NCI-H2081 (cell line): ENCODE measurements around the gene HDHD5.

Experiments used
- DNase-seq, 2 experiments: peaks; one replicate each; lab custom pipeline; 2025; lab: John Stamatoyannopoulos, UW

The HDHD5 gene

DNA sequence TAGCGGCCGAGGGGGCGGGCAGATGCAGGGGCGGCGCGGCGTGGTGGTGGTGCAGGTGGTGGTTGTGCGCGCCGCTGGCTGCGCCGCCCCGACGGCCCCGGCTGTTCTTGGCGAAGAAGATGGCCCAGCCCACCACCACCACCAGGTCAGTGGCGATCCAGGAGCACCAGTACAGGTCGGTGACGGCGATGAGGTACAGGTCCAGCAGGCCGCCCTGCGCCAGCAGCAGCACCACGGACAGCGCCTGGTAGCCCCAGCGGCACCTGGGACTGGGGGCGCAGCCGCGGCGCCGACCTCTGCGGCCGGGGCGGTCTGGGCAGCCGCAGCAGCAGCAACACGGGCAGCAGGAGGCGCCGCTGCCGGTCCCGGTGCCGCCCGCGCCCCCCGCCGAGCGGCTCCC is 38.8 kb downstream of the HDHD5 start:
- DNase-seq: no peak

DNA sequence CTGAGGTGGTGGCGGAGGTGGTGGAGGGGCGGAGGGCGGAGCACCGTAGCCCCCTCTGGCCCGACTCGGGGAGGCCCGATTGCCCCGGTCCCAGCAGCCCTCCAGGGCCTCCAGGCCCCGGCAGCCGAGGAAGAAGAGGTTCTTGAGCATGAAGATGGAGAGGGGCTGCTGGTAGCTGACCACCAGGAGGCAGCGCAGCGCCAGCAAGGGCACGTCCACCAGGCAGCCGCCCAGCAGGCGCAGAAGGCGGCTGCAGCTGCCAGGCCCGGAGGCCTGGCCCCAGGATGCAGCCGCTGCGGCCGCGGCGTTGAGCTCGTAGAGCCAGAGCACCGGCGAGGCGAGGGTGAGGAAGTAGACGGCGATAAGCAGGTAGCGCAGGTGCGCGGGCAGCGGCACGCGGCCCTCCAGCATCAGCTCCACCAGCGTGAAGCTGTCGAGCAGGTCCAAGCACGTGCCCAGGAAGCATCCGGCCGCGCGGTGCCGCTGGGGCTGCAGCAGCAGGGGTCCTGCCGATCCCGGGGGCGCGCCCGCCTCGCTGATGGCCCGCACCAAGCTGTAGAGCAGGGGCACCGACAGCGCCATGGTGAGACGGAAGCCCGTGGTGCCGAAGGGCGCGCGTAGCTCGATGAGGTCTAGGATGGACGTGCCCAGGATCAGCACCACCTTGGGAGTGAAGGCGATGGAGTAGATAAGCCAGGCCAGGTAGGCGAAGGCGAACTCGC is 39.4 kb downstream of the HDHD5 start:
- DNase-seq: no peak

- no peak for DNase-seq
Measured at GRCh38 chr22:17118342-17118741, 40.7 kb downstream of the HDHD5 start.

GRCh38 chr22:17117890-17118289 is 41.2 kb downstream of the HDHD5 start:
- DNase-seq: no peak

DNA sequence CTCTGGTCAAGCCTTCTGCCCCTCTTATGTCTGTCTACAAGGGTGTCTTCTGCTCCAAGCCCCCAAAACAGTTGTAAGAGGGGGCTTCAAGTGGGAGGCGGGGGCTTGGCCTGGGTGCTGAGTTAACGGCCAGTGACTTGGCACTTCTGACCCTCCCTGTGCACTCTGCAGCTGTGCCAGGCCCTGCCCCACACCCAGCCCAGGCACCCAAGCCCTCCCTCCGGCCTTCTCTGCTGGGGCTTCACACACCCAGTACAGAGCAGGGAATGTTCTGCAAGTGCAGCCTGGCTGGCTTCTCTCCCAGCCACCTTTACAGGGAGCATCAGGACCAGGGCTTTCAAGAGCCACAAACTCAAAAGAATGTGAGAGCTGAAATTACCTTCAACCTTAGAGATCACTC is 41.7 kb downstream of the HDHD5 start:
- no peak for DNase-seq

DNA sequence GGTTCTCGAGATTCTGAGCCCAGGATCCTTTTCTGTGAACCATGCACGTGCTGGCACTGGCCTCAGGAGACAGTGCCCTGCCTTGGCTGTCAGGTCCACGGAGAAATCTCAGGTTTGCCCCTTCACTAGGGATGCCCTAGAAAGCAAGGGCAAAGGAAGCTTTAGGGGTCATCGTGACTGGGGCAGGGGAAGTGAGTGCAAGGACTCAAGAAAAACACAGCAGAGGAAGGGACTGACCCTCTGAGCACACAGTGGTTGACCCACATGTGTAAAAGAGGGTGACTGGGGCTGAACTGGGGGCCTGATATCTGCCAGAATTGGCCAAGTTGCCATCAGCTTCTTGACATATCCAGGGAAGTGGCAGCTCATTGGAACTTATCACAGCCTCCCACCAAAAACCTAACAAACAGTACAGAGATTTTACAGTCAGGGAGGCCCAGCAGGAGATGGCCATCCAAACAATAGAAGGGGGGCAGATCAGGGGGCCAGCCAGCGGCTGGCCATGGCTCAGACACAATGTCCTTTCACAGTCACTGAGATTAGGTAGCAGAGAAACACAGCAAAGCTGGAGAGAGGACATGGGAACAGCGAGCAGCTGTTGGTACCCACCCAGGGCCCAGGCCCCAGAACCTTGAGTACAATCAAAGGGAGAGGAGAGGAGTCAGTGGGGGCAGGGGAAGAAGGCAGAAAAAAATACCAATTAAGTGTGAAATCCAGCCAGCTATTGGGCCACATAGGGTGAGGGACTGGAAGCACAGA is 42.3 kb downstream of the HDHD5 start:
- DNase-seq: no peak

DNA sequence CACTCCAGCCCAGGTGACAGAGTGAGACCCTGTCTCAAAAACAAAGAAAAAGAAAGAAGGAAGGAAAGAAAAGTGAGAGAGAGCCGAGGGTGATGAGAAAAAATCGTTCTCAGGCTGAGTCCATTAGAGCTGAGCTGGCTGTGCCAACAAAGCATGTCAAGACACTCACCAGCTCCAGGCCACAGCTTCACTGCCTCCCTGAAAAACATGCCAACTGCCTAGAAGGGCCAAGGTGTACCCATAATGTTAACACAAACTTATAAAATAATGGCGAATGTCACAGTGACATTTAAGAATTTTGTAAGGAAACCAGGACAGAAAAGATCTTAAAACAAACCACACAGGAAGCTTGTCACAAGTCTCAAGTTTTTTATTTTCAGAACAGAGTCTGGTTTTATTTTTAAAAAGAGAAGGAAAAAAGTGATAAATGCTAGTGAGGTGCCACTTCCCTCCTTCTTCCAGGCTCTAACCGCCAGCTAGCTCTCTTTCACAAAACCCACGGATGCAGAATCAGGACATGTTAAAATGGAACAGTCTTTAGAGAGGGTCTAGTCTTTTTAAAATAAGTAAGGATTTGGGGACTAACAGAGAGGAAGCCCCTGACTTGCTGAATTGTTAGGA is 43.0 kb downstream of the HDHD5 start:
- DNase-seq: no peak

DNA sequence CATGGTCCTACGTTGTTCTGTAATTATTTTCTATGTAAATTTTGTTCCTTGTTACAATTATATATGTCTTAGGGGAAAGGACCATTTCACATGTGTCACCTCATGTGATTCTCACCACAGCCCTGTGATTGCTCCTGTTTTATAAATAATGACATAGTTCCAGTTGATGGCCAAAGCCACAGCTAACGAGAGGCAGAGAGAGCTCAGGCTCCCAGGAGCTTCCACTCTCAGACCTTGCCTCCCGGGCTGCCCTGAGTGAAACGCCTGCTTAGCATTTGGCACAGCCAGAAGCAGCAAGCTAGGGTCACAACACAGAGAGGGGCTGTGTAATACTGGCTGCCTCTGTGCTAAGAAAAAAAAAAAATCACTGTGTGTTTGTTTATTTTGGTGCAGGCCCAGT is 43.8 kb downstream of the HDHD5 start:
- no peak for DNase-seq

GRCh38 chr22:17114898-17115235 is 44.2 kb downstream of the HDHD5 start:
- DNase-seq: no peak

GRCh38 chr22:17114173-17114897 is 44.7 kb downstream of the HDHD5 start:
- no peak for DNase-seq

DNA sequence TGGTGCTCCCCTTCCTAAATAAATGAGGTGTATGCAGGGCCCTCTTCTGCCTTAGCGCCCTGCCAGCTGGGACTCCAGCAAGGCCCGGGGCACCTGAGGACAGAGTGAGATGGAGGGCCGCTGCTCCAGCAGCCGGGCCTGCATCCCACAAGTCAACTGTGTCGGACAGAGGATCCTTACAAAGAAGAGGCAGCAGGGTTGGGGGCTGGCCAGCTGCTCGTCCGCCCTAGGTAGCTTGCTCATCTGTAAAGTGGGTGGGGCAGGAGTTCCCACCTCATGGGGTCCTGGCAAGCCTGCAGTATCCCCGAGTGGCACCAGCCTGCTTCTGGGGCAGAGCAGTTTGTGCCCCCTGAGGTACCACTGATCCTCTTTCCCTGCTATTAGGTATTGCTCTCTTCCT is 45.5 kb downstream of the HDHD5 start:
- no peak for DNase-seq

DNA sequence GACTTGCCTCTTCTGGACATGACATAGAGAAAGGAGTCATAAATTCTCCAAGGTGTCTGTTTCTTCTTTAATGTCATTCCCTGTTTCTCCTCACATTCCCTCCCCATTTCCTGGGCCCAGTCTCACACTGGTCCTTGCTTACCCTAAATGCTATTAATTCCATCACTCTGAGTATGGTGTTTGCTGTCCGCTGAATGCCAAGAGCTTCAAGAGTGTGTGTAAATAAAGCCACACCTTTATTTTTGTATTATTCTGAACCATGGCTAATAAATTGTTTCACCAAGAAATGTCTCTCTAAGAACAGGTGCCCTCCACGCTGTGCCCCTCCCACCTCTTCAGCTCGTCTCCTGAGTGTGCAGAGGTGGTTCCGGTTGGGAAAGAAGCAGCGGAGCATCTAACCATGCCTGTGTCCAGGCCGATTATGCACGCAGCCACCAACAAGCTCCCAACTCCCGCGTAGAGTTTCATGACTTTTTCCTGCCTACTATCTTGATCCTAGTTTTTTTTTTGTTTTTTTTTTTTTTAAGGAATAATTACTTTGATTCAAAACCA is 46.5 kb downstream of the HDHD5 start:
- DNase-seq: no peak

DNA sequence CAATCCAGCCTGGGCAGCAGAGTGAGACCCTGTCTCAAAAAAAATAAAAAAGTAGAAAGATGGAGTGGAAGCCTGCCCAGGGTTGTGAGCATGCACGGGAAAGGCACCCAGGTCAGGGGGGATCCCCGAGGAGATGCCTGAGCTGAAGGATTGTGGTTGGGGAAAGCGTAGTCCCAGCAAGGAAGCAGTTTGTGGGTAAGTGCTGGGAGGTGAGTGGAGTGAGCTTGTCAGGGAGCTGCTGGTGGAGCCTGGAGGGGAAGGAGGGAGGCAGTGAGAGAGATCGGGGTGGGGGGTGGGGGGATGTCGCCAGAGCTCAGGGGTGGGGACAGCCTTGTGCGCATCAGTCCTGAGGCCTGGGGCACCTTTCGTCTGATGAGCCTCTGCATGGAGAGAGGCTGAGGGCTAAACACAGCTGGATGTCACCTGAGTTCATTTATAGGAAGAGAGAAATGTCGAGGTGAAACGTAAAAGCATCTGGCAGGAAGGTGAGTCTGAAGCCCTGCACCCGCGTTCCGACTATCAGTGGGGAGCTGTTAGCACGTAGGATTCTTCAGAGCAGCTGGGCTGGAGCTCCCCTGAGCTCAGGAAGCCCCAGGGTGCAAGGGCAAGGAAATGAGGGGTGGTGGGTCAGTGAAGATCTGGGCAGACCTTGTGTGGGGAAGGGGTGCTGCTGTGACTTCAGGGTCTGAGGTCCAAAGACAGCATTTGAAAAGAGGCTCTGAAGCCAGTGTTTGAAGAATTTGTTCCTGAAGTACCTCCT is 48.1 kb downstream of the HDHD5 start:
- no peak for DNase-seq

DNA sequence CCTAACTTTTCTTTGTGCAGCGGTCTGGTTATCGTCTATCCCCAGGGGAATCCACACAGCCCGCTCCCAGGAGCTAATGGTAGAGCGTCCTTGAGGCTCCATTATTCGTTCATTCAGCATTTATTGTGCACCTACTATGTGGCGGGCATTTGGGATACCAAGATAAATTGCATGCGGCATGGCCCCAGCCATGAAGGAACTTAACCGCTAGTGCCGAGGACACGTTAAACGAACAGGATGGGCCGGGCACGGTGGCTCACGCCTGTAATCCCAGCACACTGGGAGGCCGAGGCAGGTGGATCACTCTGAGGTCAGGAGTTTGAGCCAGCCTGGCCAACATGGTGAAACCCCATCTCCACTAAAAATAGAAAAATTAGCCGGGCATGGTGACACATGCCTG is 49.1 kb downstream of the HDHD5 start:
- DNase-seq: no peak

GRCh38 chr22:17109113-17109865 is 49.8 kb downstream of the HDHD5 start:
- DNase-seq: no peak

GRCh38 chr22:17108256-17109112 is 50.6 kb downstream of the HDHD5 start:
- no peak for DNase-seq

- no peak for DNase-seq
Measured at GRCh38 chr22:17107547-17107810, 51.6 kb downstream of the HDHD5 start.

DNA sequence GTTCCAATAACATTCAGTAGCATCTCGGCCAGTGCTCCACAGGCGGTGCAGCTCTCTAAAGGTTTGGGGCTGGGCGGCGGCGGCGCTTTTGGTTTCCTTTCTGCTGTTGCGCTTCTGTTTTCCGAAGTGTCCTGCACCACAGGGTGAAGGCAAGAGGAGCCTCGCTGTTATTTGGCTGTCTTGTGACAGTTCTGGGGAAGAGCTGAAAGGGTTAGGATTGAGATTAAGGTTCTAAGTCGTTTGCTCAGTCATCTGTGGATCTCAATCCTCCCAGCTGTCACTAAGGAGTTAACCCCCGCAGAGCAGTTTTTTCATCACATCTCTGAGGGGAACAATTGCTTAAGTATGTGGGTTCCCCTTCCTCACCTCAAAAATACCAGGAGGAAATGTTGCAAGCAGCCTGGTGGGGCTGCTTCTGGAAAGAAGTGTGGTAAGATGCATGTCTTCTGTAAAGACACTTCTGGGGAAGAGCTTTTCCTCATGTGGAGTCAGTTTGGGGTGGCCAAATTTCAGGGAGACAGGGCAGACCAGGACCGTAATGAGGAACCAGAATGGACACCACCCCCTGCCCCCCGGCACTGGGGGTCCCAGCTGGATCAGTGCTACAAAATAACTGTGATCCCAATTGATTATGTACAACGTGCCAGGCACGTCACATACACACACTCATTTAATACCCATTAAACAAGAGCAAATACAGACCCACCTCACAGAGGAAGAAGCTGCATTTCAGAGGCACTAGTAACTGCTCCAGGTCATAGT is 52.1 kb downstream of the HDHD5 start:
- DNase-seq: no peak

DNA sequence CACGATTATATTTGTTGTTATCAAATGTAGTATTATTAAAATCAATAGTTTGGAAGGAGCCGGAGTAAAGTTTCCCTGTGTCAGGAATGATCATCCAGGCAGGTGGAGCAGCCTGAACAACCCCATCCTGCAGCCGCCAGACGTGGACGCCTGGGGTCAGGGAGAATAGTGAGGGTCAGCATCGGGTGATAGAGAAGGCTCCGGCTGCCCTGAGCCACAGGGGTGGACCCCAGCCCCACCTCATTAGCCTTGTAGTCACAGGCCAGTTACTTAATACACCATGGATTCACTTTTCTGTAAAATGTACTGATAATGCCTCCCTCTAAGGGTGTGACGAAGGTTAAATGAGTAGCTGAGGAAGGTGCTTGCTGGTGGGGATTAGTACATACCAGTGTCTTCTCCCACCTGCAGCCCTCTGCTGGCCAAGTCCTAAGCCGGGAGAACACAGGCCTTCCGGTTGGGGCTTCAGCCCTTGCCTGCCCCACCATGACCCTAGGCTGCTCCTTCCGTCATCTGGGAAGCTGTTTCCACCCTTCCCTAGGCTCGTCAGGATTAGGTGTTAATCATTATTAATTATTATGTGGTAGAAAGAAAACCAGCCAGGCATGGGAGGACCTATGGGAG is 52.8 kb downstream of the HDHD5 start:
- DNase-seq: no peak
